Gastrocnemius medialis (tissue), 4 donors: ENCODE measurements around the gene SUSD3. TPM values are rescaled to one million over a fixed set of nuclear protein-coding genes. Genes with fewer than 3 reads are reported as not detected.

Experiments used
- ATAC-seq, 2 donors: fragments of 150-250 bp; one replicate each; pipeline ENCODE4 v1.9.1; 2016
- DNase-seq, 2 donors: peaks; one replicate each; pipeline ENCODE4 v3.0.0-alpha.2; 2019
- H3K27ac ChIP-seq, 4 donors: fragments of 200-600 bp; sonication (generic); 1 replicate in 1 of 4; 2 replicates in 3 of 4; pipeline ENCODE4 v1.5.1; 2016 to 2018; ENCODE audit warnings: mild to moderate bottlenecking in 2 of 4, moderate library complexity in 1 of 4
- H3K27me3 ChIP-seq, 3 donors: fragments of 200-600 bp; sonication (generic) in 2 of 3; 1 replicate in 1 of 3; 2 replicates in 2 of 3; pipeline versions ENCODE4 v1.5.1 to v1.6.0; 2016 to 2019; ENCODE audit warnings: mild to moderate bottlenecking in 1 of 3, moderate library complexity in 1 of 3
- H3K36me3 ChIP-seq, 2 donors: fragments of 200-600 bp; sonication (generic) in 1 of 2; one replicate each; pipeline ENCODE4 v1.5.1; 2017 to 2018
- H3K4me1 ChIP-seq, 2 donors: fragments of 200-600 bp; sonication (generic) in 1 of 2; one replicate each; pipeline ENCODE4 v1.5.1; 2016 to 2017; ENCODE audit warnings: mild to moderate bottlenecking in 2 of 2
- H3K4me3 ChIP-seq, 4 donors: fragments of 200-600 bp; sonication (generic) in 3 of 4; 1 replicate in 1 of 4; 2 replicates in 3 of 4; pipeline ENCODE4 v1.5.1; 2016 to 2019; ENCODE audit warnings: mild to moderate bottlenecking in 2 of 4
- H3K9me3 ChIP-seq, 3 donors: fragments of 200-600 bp; sonication (generic) in 2 of 3; 1 replicate in 1 of 3; 2 replicates in 2 of 3; pipeline ENCODE4 v1.5.1; 2016 to 2019
- POLR2A ChIP-seq, 2 donors: fragments of 450-650 bp; IDR thresholded peaks; one replicate each; pipeline ENCODE4 v1.6.1; 2017; ENCODE audit warnings: antibody characterized with exemption in 2 of 2, mild to moderate bottlenecking in 2 of 2, moderate library complexity in 2 of 2
- in situ Hi-C, 4 donors: fragments of 200-750 bp; cut with MboI; loops; one replicate each; pipeline versions ENCODE4 v1.15.0 to v1.8.0; 2017; ENCODE audit warnings: low sequenced_read_pairs in 4 of 4
- intact Hi-C: fragments of 100-400 bp; cut with DNase I; formaldehyde crosslinking; loops from one replicate; pipeline ENCODE4 v1.15.1; 2023; ENCODE audit warnings: low total_unique reads
- total RNA-seq, 4 donors: library from RNA; depleted of rRNA; stranded (reverse); fragments of >200 nt; gene quantifications; one replicate each; pipeline versions ENCODE4 v1.1.0 to v1.2.3, GENCODE V29; 2016
- TF ChIP-seq, protein P1 (sequence below), 5 experiments: fragments of 450-650 bp in 3 of 5; fragments of 200-600 bp in 2 of 5; sonication (generic) in 2 of 5; IDR thresholded peaks in 4 of 5; conservative IDR thresholded peaks in 1 of 5; 1 replicate in 4 of 5; 2 replicates in 1 of 5; pipeline ENCODE4 v1.5.1; 2016 to 2019; ENCODE audit warnings: antibody characterized with exemption in 5 of 5, mild to moderate bottlenecking in 3 of 5, moderate library complexity in 3 of 5

The SUSD3 gene
- total RNA-seq, 4 donors from 2014 or later, result 0.51 to 0.61 TPM; not detected in 2

DNA sequence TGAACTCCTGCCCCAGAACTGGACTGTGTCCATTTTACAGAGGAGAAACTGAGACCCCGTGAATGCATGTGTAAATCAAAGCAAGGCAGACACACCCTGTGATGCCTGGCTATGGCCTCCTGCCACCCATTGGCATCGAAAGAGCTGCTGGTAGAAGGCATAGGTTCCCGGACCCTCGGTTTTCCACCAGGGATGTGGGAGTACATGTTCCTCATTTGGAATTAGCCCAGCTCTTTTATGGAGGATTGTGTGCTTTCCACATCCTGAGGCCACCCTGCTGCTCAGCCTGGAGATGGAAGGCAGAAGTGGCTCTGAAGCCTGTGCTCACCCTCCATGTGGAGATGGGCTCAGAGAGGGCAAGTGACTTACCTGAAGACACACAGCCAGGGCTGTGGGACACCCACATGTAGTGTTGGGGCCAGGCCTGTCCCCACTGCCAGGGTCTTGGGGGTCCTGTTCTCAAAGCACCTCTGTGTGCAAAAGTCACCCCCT is 2.8 kb downstream of the SUSD3 start:
- in situ Hi-C loops, result no loop called here
- no peaks in the 10 kb centered on the region for H3K9me3 ChIP-seq
- no peak overlapping the region for H3K4me3 ChIP-seq
- no peak for DNase-seq
- H3K36me3 ChIP-seq, result no peaks in the 10 kb centered on the region
- TF ChIP-seq POLR2A (IDR thresholded peaks at IDR 0.05), result no peak
- TF ChIP-seq, protein P1, sequence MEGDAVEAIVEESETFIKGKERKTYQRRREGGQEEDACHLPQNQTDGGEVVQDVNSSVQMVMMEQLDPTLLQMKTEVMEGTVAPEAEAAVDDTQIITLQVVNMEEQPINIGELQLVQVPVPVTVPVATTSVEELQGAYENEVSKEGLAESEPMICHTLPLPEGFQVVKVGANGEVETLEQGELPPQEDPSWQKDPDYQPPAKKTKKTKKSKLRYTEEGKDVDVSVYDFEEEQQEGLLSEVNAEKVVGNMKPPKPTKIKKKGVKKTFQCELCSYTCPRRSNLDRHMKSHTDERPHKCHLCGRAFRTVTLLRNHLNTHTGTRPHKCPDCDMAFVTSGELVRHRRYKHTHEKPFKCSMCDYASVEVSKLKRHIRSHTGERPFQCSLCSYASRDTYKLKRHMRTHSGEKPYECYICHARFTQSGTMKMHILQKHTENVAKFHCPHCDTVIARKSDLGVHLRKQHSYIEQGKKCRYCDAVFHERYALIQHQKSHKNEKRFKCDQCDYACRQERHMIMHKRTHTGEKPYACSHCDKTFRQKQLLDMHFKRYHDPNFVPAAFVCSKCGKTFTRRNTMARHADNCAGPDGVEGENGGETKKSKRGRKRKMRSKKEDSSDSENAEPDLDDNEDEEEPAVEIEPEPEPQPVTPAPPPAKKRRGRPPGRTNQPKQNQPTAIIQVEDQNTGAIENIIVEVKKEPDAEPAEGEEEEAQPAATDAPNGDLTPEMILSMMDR (IDR thresholded peaks at IDR 0.05 in 4 of 5, conservative IDR thresholded peaks at IDR 0.05 in 1 of 5), result no peak
- ATAC-seq, result no peak
- H3K27me3 ChIP-seq, result peaks cover 5 to 11% (median 5%) of the 10 kb centered on the region in 3 donors
- peaks cover 0 to 5% of the 10 kb centered on the region in 2 donors for H3K4me1 ChIP-seq
- no peak overlapping the region for H3K27ac ChIP-seq
- intact Hi-C loops, result no loop called here

GRCh38 chr9:93061791-93062763 is 3.6 kb downstream of the SUSD3 start:
- ATAC-seq (no peak), DNase-seq (no peak)
- H3K9me3 ChIP-seq, result no peaks in the 10 kb centered on the region
- H3K4me1 ChIP-seq, result peaks cover 0 to 5% of the 10 kb centered on the region in 2 donors
- in situ Hi-C loops, result no loop called here
- H3K4me3 ChIP-seq, result no peak overlapping the region
- H3K27me3 ChIP-seq, result peaks cover 5 to 11% (median 5%) of the 10 kb centered on the region in 3 donors
- intact Hi-C loops, result no loop called here
- H3K27ac ChIP-seq, result no peak overlapping the region
- TF ChIP-seq, protein P1 (IDR thresholded peaks at IDR 0.05 in 4 of 5, conservative IDR thresholded peaks at IDR 0.05 in 1 of 5), result no peak
- TF ChIP-seq POLR2A (IDR thresholded peaks at IDR 0.05), result no peak
- no peaks in the 10 kb centered on the region for H3K36me3 ChIP-seq

DNA sequence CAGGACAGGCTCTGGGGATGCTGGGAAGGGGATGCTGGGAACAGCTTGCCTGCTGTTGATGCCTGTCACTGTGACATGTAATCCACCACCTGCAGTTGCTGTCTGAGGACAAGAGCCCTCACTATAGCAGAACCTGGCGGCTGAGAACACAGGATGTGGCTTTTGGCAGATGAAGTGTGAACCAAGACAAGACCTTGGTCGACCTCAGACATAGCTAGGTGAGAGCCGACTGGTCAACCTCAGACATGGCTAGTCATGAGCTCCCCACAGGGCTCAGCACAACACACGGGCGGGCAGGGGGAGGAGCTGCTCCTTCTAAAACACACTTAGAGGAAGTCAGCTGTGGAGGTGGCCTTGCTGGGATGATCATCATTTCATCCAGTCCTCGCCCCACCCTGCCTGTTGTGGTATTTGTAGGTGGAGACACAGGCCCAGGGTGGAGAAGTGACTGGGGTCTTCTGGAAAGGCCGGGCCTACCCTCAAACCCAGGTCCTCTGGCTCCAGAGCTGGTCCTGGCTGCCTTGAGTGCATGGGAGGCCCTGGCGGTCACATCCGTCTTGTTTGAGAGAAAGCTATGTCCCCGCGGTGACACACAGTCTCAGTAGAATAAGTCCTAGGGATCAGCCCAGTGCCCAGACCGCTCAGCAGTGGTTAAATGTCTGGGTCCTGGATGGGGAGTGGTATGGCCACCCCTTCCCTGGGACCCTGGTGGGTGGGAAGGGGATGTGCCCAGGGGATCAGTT is 6.1 kb downstream of the SUSD3 start:
- in situ Hi-C loops, result no loop called here
- no peak overlapping the region for H3K4me3 ChIP-seq
- TF ChIP-seq POLR2A (IDR thresholded peaks at IDR 0.05), result no peak
- TF ChIP-seq, protein P1 (IDR thresholded peaks at IDR 0.05 in 4 of 5, conservative IDR thresholded peaks at IDR 0.05 in 1 of 5), result no peak
- DNase-seq (peak in 1 of 2 donors; percentile 29), ATAC-seq (no peak)
- intact Hi-C loops, result no loop called here
- no peaks in the 10 kb centered on the region for H3K9me3 ChIP-seq
- H3K27ac ChIP-seq, result no peak overlapping the region
- H3K27me3 ChIP-seq, result peaks cover 4 to 6% (median 5%) of the 10 kb centered on the region in 3 donors
- peaks cover 0 to 5% of the 10 kb centered on the region in 2 donors for H3K4me1 ChIP-seq
- no peaks in the 10 kb centered on the region for H3K36me3 ChIP-seq

GRCh38 chr9:93065135-93065720 is 6.7 kb downstream of the SUSD3 start:
- Histone ChIP-seq H3K36me3 (no peaks in the 10 kb centered on the region), H3K4me1 (no peaks in the 10 kb centered on the region), H3K4me3 (no peak overlapping the region), H3K27ac (no peak overlapping the region), H3K27me3 (no peaks in the 10 kb centered on the region), H3K9me3 (no peaks in the 10 kb centered on the region)
- intact Hi-C loops (no loop called here), in situ Hi-C loops (no loop called here)
- ATAC-seq (no peak), DNase-seq (no peak)
- TF ChIP-seq POLR2A (IDR thresholded peaks at IDR 0.05), result no peak
- TF ChIP-seq, protein P1 (IDR thresholded peaks at IDR 0.05 in 4 of 5, conservative IDR thresholded peaks at IDR 0.05 in 1 of 5), result no peak
